ENCODE results near the gene KLF13.

GRCh38 chr15:31384568-31384967 lies 57.9 kb downstream of the KLF13 start:
- TF ChIP-seq CTCF (IDR thresholded peaks at IDR 0.05), result no peak
- no peak for TF ChIP-seq POLR2A (IDR thresholded peaks at IDR 0.05)

Measured in body of pancreas (tissue), 4 donors.